OCI-LY3 (cell line): ENCODE data around the gene RSRP1.

Experiments used
- H2AFZ ChIP-seq: fragments of 200-600, 300-600 bp; shearing (Covaris generic); 2 replicates; pipeline ENCODE4 v1.6.0; 2014; ENCODE audit warnings: antibody characterized with exemption, low read depth, low read length
- H3K27ac ChIP-seq: fragments of 200-600, 300-600 bp; sonication (generic); 2 replicates; pipeline ENCODE4 v1.5.1; 2014; ENCODE audit warnings: mild to moderate bottlenecking, low read length, moderate library complexity, mixed read lengths
- H3K27me3 ChIP-seq: fragments of 200-600, 300-600 bp; sonication (generic); 2 replicates; pipeline ENCODE4 v1.6.1; 2014; ENCODE audit warnings: low read depth, low read length, mixed read lengths
- H3K36me3 ChIP-seq: fragments of 200-600, 300-600 bp; sonication (generic); replicated peaks from 2 replicates; pipeline ENCODE3; 2014; ENCODE audit warnings: low read depth, low read length, mixed read lengths
- H3K4me1 ChIP-seq: fragments of 300-600, 200-600 bp; sonication (generic); 2 replicates; pipeline ENCODE4 v1.6.1; 2014; ENCODE audit warnings: low read length, mixed read lengths
- H3K4me2 ChIP-seq: fragments of 200-600, 300-600 bp; sonication (generic); 2 replicates; pipeline ENCODE4 v1.6.1; 2014; ENCODE audit warnings: low read length, mixed read lengths
- H3K4me3 ChIP-seq: fragments of 300-600, 200-600 bp; sonication (generic); 2 replicates; pipeline ENCODE4 v1.5.1; 2014; ENCODE audit warnings: antibody characterized with exemption, mild to moderate bottlenecking, low read length, moderate library complexity
- H3K79me2 ChIP-seq: fragments of 300-600, 200-600 bp; shearing (Covaris generic); 2 replicates; pipeline ENCODE4 v1.6.1; 2014; ENCODE audit warnings: mild to moderate bottlenecking, low read length, mixed read lengths
- H3K9ac ChIP-seq: fragments of 300-600, 200-600 bp; shearing (Covaris generic); 2 replicates; pipeline ENCODE4 v1.6.0; 2014; ENCODE audit warnings: mild to moderate bottlenecking, low read length, moderate library complexity
- H3K9me3 ChIP-seq: fragments of 200-600, 300-600 bp; shearing (Covaris generic); 2 replicates; pipeline ENCODE4 v1.6.1; 2014; ENCODE audit warnings: low read length, mixed read lengths; ENCODE audit not compliant: insufficient read depth
- H4K20me1 ChIP-seq: fragments of 200-600, 300-600 bp; sonication (generic); 2 replicates; pipeline ENCODE4 v1.6.1; 2016; ENCODE audit warnings: low read length, mixed read lengths; ENCODE audit not compliant: insufficient read depth
- EZH2phosphoT487 ChIP-seq: fragments of 200-600 bp; shearing (Covaris generic); IDR thresholded peaks from 2 replicates; pipeline ENCODE4 v1.6.1; 2018; ENCODE audit warnings: antibody characterized with exemption, mixed run types, low read depth
- TF ChIP-seq, protein P1 (sequence below): fragments of 200-600, 300-600 bp; sonication (generic); IDR thresholded peaks from 2 replicates; pipeline ENCODE4 v1.5.1; 2014; ENCODE audit warnings: antibody characterized with exemption, low read length, low read depth

Gene RSRP1

DNA sequence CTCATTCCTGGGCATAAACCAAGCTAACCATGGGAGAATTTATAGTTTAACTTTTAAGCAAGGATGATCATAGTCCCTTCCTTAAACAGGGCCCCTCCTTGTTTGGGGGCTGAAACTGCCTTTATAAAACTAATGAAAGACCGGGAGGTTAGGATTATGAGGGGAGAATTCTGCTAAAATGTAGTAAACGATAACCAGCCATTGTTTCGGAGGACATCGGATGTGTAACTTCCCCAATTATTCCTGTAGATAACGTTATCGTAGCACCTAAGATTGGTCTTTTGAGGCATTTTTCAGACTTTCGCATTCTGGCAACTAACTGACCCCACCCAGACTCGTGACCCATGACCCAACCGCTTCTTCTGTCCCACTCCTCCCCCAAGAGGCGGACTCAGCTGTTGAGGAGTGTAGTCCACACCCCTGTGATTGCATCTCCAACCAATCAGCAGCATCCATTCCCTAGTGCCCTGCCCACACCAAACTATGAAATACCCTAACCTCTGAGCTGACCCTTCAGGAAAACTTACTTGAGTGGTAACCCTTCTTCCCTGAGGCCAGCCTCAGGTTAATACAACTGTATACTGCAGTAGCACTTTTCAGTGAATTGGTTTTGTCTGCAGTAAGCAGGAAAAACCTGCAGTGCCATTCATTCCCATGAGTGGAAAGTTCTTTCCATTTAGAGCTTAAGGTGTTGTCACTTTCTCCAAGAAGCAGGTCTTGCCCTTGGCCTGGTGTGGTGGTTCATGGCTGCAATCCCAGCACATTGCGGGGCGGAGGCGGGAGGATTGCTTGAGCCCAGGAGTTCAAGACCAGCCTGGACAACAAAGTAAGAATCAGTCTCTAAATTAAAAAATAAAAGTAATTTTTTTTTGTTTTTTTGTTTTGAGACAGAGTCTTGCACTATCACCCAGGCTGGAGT, 14.1 kb downstream of the RSRP1 start:
- Histone ChIP-seq H3K27me3 (no peaks in the 10 kb centered on the region), H3K4me1 (peaks cover 12% of the 10 kb centered on the region), H3K79me2 (peaks cover 23% of the 10 kb centered on the region), H2AFZ (peak overlapping the region; percentile 56; the same call in 1 of the 2 replicates), H4K20me1 (no peaks in the 10 kb centered on the region), H3K36me3 (no peaks in the 10 kb centered on the region), H3K9me3 (no peaks in the 10 kb centered on the region), H3K4me2 (peak overlapping the region; percentile 60), H3K9ac (peak overlapping the region; percentile 80), H3K27ac (peak overlapping the region; percentile 69), H3K4me3 (peak overlapping the region; percentile 90)
- TF ChIP-seq EZH2phosphoT487 = no peak
- TF ChIP-seq, protein P1, sequence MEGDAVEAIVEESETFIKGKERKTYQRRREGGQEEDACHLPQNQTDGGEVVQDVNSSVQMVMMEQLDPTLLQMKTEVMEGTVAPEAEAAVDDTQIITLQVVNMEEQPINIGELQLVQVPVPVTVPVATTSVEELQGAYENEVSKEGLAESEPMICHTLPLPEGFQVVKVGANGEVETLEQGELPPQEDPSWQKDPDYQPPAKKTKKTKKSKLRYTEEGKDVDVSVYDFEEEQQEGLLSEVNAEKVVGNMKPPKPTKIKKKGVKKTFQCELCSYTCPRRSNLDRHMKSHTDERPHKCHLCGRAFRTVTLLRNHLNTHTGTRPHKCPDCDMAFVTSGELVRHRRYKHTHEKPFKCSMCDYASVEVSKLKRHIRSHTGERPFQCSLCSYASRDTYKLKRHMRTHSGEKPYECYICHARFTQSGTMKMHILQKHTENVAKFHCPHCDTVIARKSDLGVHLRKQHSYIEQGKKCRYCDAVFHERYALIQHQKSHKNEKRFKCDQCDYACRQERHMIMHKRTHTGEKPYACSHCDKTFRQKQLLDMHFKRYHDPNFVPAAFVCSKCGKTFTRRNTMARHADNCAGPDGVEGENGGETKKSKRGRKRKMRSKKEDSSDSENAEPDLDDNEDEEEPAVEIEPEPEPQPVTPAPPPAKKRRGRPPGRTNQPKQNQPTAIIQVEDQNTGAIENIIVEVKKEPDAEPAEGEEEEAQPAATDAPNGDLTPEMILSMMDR = no peak

GRCh38 chr1:25232027-25232865, 15.0 kb downstream of the RSRP1 start, which contains the start of gene SYF2:
SYF2 (minus strand) TSS chr1:25232502; CDS start chr1:25232467, 35 bp downstream.
- Histone ChIP-seq H3K4me3 (peak within 1 kb of the TSS; percentile 90), H3K79me2 (peaks cover 23% of the 10 kb centered on the region), H3K4me1 (peaks cover 12% of the 10 kb centered on the region), H3K9me3 (no peaks in the 10 kb centered on the region), H4K20me1 (no peaks in the 10 kb centered on the region), H3K27me3 (no peaks in the 10 kb centered on the region), H3K27ac (peak within 1 kb of the TSS; percentile 69), H3K36me3 (peaks cover 1% of the 10 kb centered on the region), H3K4me2 (peak within 1 kb of the TSS; percentile 86), H2AFZ (peak within 1 kb of the TSS; percentile 79; the same call in 1 of the 2 replicates), H3K9ac (peak within 1 kb of the TSS; percentile 80)
- TF ChIP-seq, protein P1 = no peak

DNA sequence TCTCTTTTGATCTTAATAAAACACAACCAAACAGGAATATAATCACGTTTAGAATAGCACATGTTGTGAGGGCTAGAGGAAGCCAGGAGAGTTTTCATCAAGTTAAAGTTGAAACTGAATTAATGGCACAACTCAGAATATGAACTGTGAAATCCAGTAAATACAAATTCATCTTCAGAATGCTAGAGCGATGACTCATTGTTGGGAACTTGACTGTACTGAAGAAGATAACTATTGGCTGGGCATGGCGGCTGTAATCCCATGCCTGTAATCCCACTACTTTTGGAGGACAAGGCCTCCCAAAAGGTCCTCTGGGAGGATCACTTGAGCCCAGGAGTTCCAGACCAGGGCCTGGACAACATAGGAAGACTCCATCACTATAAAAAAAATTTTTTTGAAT, 23.8 kb downstream of the RSRP1 start:
- no peaks in the 10 kb centered on the region for H3K9me3 ChIP-seq
- peaks cover 5% of the 10 kb centered on the region for H3K36me3 ChIP-seq
- no peak overlapping the region for H3K27ac ChIP-seq
- no peak overlapping the region for H3K4me3 ChIP-seq
- no peaks in the 10 kb centered on the region for H4K20me1 ChIP-seq
- no peaks in the 10 kb centered on the region for H3K79me2 ChIP-seq
- no peaks in the 10 kb centered on the region for H3K4me1 ChIP-seq
- no peak overlapping the region for H3K4me2 ChIP-seq
- no peak for TF ChIP-seq EZH2phosphoT487
- TF ChIP-seq, protein P1 = no peak
- H3K9ac ChIP-seq = no peak overlapping the region
- H3K27me3 ChIP-seq = no peaks in the 10 kb centered on the region
- no peak overlapping the region for H2AFZ ChIP-seq

DNA sequence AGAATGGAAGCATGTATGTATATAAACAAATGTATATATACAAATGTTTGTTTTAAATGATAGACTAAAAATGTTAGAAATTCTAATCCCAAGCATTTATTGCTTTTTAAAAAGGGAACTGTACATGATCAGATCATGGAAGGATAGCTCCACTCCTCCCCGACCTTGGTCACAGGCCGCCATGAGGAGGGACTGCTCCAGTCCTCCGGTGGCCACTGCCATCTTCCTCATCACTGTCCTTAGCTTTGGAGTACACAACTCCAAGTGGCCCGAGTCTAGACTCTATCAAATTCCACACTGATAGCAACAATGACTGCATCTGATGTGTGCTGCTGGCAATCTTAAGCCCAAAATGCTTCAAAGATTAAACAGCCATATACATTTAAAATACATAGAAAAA, 24.6 kb downstream of the RSRP1 start:
- no peaks in the 10 kb centered on the region for H3K4me1 ChIP-seq
- no peak overlapping the region for H3K27ac ChIP-seq
- no peak for TF ChIP-seq EZH2phosphoT487
- TF ChIP-seq, protein P1 = no peak
- no peaks in the 10 kb centered on the region for H3K27me3 ChIP-seq
- H2AFZ ChIP-seq = no peak overlapping the region
- no peaks in the 10 kb centered on the region for H3K9me3 ChIP-seq
- no peaks in the 10 kb centered on the region for H4K20me1 ChIP-seq
- H3K4me2 ChIP-seq = no peak overlapping the region
- no peak overlapping the region for H3K4me3 ChIP-seq
- no peaks in the 10 kb centered on the region for H3K79me2 ChIP-seq
- peaks cover 5% of the 10 kb centered on the region for H3K36me3 ChIP-seq
- no peak overlapping the region for H3K9ac ChIP-seq
